GM19240 (cell line): ENCODE results near the gene STAP2.
"Not testable (repeated sequence)": the region's sequence is repeated elsewhere in the genome, so short reads cannot be mapped to it uniquely, and the experiment has no call there.

Experiments
- DNase-seq: peaks from one replicate; pipeline ENCODE4 v3.0.0; 2011; ENCODE audit warnings: low spot score; ENCODE audit not compliant: insufficient read length

The STAP2 gene

GRCh38 chr19:4301590-4302242 is 36.9 kb downstream of the STAP2 start:
- DNase-seq = no peak

GRCh38 chr19:4300589-4300988 is 38.0 kb downstream of the STAP2 start:
- no peak for DNase-seq

- DNase-seq = no peak
These were observed 39.6 kb downstream of the STAP2 start for GRCh38 chr19:4298810-4299550.

GRCh38 chr19:4297901-4298809 is 40.5 kb downstream of the STAP2 start:
- no peak for DNase-seq

- no peak for DNase-seq
These were observed 42.5 kb downstream of the STAP2 start for GRCh38 chr19:4295972-4296771.

GRCh38 chr19:4294389-4294788 is 44.2 kb downstream of the STAP2 start:
- DNase-seq = no peak

GRCh38 chr19:4292515-4292914 is 46.1 kb downstream of the STAP2 start:
- no peak for DNase-seq

GRCh38 chr19:4291184-4291732 is 47.4 kb downstream of the STAP2 start:
- DNase-seq = no peak

GRCh38 chr19:4288091-4288777 is 50.4 kb downstream of the STAP2 start:
- no peak for DNase-seq

GRCh38 chr19:4286141-4286540 is 52.5 kb downstream of the STAP2 start:
- DNase-seq = not testable (repeated sequence)

GRCh38 chr19:4284974-4285373 is 53.7 kb downstream of the STAP2 start:
- no peak for DNase-seq

GRCh38 chr19:4284176-4284958 is 54.3 kb downstream of the STAP2 start:
- no peak for DNase-seq

GRCh38 chr19:4279530-4280422 is 58.9 kb downstream of the STAP2 start:
- DNase-seq = no peak

GRCh38 chr19:4279267-4279529 is 59.4 kb downstream of the STAP2 start:
- DNase-seq = no peak

GRCh38 chr19:4278419-4279266 is 60.0 kb downstream of the STAP2 start, which contains the start of gene SHD:
Gene SHD (plus strand): TSS chr19:4279266. CDS start chr19:4280064, 798 bp downstream.
- no peak for DNase-seq

- no peak for DNase-seq
These were observed 60.6 kb downstream of the STAP2 start for GRCh38 chr19:4278010-4278409.

GRCh38 chr19:4277191-4277696 is 61.4 kb downstream of the STAP2 start:
- no peak for DNase-seq

- not testable (repeated sequence) for DNase-seq
These were observed 64.3 kb downstream of the STAP2 start for GRCh38 chr19:4274321-4274686.
